Kidney (tissue), 14 donors: ENCODE measurements around the gene ZNF718. TPM values are rescaled to one million over a fixed set of nuclear protein-coding genes. Genes with fewer than 3 reads are reported as not detected.

Source experiments
- DNase-seq, 5 donors: peaks; one replicate each; pipeline ENCODE4 v3.0.0-alpha.2; 2013 to 2020
- FAIRE-seq: peaks from 2 replicates; lab custom pipeline; 2012; peaks lifted over from hg19 to GRCh38; lab: Jason Lieb, UNC
- H3K27ac ChIP-seq, 2 donors: one replicate each; pipeline ENCODE4 v1.7.0; 2013; ENCODE audit warnings: low read depth in 2 of 2, low read length in 2 of 2, inconsistent platforms in 1 of 2
- H3K27me3 ChIP-seq: one replicate; pipeline ENCODE4 v1.7.1; 2013; ENCODE audit warnings: low read length, inconsistent platforms; ENCODE audit not compliant: control insufficient read depth, insufficient read depth
- H3K36me3 ChIP-seq, 3 donors: one replicate each; pipeline versions ENCODE4 v1.7.0 to v1.7.1; 2013; ENCODE audit warnings: low read length in 3 of 3, control low read depth in 1 of 3, inconsistent platforms in 1 of 3; ENCODE audit not compliant: insufficient read depth in 3 of 3, control insufficient read depth in 2 of 3
- H3K4me1 ChIP-seq, 3 donors: one replicate each; pipeline versions ENCODE4 v1.7.0 to v1.7.1; 2013; ENCODE audit warnings: low read length in 3 of 3, inconsistent platforms in 1 of 3, low read depth in 1 of 3; ENCODE audit not compliant: control insufficient read depth in 2 of 3, insufficient read depth in 2 of 3
- H3K4me3 ChIP-seq, 3 donors: one replicate each; pipeline versions ENCODE4 v1.7.0 to v1.8.1; 2013; ENCODE audit warnings: low read length in 3 of 3, control low read depth in 1 of 3, inconsistent platforms in 1 of 3
- H3K9ac ChIP-seq, 3 donors: one replicate each; pipeline versions ENCODE4 v1.7.0 to v1.7.1; 2013; ENCODE audit warnings: low read length in 3 of 3, control low read depth in 1 of 3, inconsistent platforms in 1 of 3
- H3K9me3 ChIP-seq, 3 donors: one replicate each; pipeline versions ENCODE4 v1.7.0 to v1.7.1; 2013; ENCODE audit warnings: low read length in 3 of 3, control low read depth in 1 of 3, inconsistent platforms in 1 of 3; ENCODE audit not compliant: control insufficient read depth in 2 of 3, insufficient read depth in 1 of 3
- CTCF ChIP-seq: IDR thresholded peaks from 3 replicates; pipeline ENCODE4 v1.5.1; 2012; ENCODE audit warnings: mild to moderate bottlenecking, moderate library complexity, borderline replicate concordance; ENCODE audit not compliant: insufficient read depth; ENCODE audit errors: extremely low read depth
- intact Hi-C: fragments of 100-400 bp; cut with DNase I; formaldehyde crosslinking; loops from one replicate; pipeline ENCODE4 v1.11.1; 2022
- polyA plus RNA-seq: library from polyadenylated mRNA; stranded (reverse); fragments of 350-450 nt; fragmentation: Illumina TruSeq; extraction: RNeasy Lipid Tissue Mini Kit (QIAGEN cat#74804); gene quantifications from one replicate; pipeline ENCODE4 v1.2.3, GENCODE V29; 2014; ENCODE audit warnings: low read depth, low replicate concordance; ENCODE audit not compliant: insufficient read depth
- total RNA-seq: library from RNA; stranded (reverse); fragmentation: NEBNext Ultra II Directional; extraction: Animal tissue kit (Norgen Biotek cat#: 25700); gene quantifications from one replicate; pipeline ENCODE4 v1.2.1, GENCODE V29; 2021
- donor health status: control.
- donor health status: control.
- donor health status: control.
- donor health status: control.
- donor health status: control.
- donor health status: DM: yes; HTN: yes; CAD: no.
- donor health status: Normal renal cell carcinoma (clear cell type).

Gene ZNF718
- total and polyA plus RNA-seq, 2 donors from 2014 or later: 1.7 to 10.3 TPM

GRCh38 chr4:132483-132882, 8.2 kb downstream of the ZNF718 start:
- intact Hi-C loops: no loop called here
- no peaks in the 10 kb centered on the region for H3K27me3 ChIP-seq
- peaks cover 6 to 27% (median 22%) of the 10 kb centered on the region in 3 donors for H3K36me3 ChIP-seq
- H3K9ac ChIP-seq: no peak overlapping the region
- no peak overlapping the region for H3K4me3 ChIP-seq
- no peak for TF ChIP-seq CTCF
- no peak overlapping the region for H3K27ac ChIP-seq
- no peaks in the 10 kb centered on the region for H3K4me1 ChIP-seq
- peaks cover 0 to 10% (median 0%) of the 10 kb centered on the region in 3 donors for H3K9me3 ChIP-seq
- FAIRE-seq (no peak), DNase-seq (no peak)

DNA sequence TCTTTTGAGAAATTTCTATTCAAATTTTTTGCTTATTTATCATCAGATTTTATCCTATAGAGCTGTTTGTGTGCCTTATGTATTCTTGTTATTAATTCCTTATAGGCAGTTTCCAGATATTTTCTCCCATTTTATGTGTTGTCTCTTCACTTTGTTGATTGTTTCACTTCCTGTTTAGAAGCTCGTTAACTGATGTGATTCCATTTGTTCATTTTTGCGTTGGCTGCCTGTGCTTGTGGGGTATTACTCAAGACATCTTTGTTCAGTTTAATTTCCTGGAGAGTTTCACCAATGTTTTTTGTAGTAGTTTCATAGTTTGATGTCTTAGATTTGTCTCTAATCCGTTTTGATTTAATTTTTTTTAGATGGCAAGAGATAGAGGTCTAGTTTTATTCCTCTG, 14.6 kb downstream of the ZNF718 start:
- H3K4me1 ChIP-seq: no peaks in the 10 kb centered on the region
- H3K4me3 ChIP-seq: no peak overlapping the region
- intact Hi-C loops: no loop called here
- peaks cover 9 to 30% (median 13%) of the 10 kb centered on the region in 3 donors for H3K9me3 ChIP-seq
- H3K9ac ChIP-seq: no peak overlapping the region
- FAIRE-seq: no peak
- peaks cover 12 to 24% (median 22%) of the 10 kb centered on the region in 3 donors for H3K36me3 ChIP-seq
- no peaks in the 10 kb centered on the region for H3K27me3 ChIP-seq
- no peak for TF ChIP-seq CTCF
- no peak overlapping the region for H3K27ac ChIP-seq
- DNase-seq: no peak

DNA sequence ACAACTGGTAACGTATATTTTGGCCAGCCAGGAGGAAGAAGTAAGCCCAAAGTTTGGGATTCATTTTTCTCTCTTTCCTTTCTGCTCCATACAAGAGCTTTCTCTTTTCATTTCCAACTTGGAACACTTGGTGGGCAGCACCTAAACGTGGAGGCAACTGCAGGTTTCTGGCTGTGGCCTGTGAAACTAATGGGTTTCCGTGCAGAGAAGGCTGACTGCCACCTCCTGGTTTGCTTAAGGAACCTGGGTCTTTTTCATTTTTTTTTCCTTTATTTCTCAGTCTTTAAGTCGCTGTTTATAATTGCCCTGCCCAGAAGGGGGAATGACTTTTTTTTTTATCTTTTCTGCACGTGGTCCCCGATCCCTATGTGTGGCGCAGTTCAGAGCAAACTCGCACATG, 15.4 kb downstream of the ZNF718 start:
- no peak for FAIRE-seq
- H3K4me1 ChIP-seq: no peaks in the 10 kb centered on the region
- no peak for TF ChIP-seq CTCF
- H3K27ac ChIP-seq: no peak overlapping the region
- H3K9me3 ChIP-seq: peaks cover 9 to 35% (median 13%) of the 10 kb centered on the region in 3 donors
- intact Hi-C loops: no loop called here
- H3K9ac ChIP-seq: no peak overlapping the region
- H3K27me3 ChIP-seq: no peaks in the 10 kb centered on the region
- H3K4me3 ChIP-seq: no peak overlapping the region
- peaks cover 12 to 22% (median 21%) of the 10 kb centered on the region in 3 donors for H3K36me3 ChIP-seq
- DNase-seq: no peak

- FAIRE-seq: no peak
- no peaks in the 10 kb centered on the region for H3K4me1 ChIP-seq
- H3K36me3 ChIP-seq: peaks cover 0 to 5% (median 0%) of the 10 kb centered on the region in 3 donors
- peaks cover 3 to 63% (median 25%) of the 10 kb centered on the region in 3 donors for H3K9me3 ChIP-seq
- H3K27ac ChIP-seq: no peak overlapping the region
- TF ChIP-seq CTCF: no peak
- H3K9ac ChIP-seq: no peak overlapping the region
- H3K4me3 ChIP-seq: peak overlapping the region in 1 of 3 donors; percentile 17
- intact Hi-C loops: no loop called here
- H3K27me3 ChIP-seq: no peaks in the 10 kb centered on the region
- DNase-seq: no peak
Measured at GRCh38 chr4:146621-147020, 22.3 kb downstream of the ZNF718 start.
